ENCODE results near the gene ST6GALNAC4.
A peak's percentile ranks its signal among the peaks of the same experiment; 100 is the strongest.

Gene ST6GALNAC4

DNA sequence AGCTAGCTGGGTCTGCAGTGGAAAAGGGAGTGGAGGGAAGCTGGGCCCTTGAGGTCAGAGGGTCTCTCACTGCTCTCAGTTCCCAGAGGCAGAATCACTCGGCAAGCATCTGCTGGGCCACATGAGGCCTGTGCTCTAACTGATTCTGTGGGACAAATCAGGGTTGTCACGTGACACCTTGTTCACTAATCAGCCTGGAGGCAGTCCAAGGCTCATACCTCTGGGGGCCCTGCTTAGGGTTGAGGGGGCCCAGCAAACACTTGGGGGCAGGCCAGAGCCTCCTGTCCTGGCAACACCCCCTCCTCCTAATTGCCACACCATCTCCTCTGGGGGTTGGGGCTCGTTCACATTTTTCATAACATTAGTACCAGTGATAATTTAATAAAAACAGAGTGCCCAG lies 29.9 kb upstream of the ST6GALNAC4 start:
- no peak for DNase-seq

DNA sequence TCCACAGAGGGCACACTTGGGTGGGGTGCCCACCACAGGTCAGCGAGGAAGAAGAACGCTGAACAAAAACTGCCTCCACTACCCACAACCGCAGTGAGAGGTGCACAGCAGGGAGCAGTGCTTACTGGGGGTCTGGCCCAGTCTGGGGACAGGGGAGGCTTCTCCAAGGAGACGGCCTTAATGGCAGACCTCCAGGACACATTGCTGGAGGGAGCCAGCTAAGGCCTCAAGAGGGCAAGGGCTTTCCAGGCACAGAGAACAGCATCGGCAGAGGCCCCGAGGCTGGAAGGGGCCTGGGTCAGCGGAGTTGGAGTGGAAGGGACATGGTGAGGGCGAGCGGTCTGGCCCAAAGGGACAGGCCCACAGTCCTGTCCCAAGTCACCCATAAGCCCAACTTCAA lies 29.1 kb upstream of the ST6GALNAC4 start:
- DNase-seq, result no peak

DNA sequence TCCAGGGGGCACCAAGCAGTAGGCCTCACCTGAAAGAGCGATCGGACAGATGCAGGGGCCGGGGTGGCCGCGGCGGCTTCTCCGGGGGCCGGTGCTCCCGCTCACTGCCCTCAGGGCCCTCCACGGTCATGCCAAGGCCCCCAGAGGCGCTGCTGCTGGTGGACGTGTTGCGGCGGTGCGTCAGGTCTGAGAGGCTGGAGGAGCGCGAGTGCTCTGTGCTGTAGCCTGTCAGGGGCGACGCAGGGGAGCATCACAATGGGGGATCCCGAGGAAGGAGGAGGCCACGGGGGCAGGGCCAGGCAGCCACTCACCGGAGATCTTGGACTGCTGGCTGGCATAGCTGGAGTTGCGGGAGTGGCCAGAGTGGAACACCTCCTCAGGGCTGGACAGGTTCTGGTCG lies 28.5 kb upstream of the ST6GALNAC4 start:
- no peak for DNase-seq

DNA sequence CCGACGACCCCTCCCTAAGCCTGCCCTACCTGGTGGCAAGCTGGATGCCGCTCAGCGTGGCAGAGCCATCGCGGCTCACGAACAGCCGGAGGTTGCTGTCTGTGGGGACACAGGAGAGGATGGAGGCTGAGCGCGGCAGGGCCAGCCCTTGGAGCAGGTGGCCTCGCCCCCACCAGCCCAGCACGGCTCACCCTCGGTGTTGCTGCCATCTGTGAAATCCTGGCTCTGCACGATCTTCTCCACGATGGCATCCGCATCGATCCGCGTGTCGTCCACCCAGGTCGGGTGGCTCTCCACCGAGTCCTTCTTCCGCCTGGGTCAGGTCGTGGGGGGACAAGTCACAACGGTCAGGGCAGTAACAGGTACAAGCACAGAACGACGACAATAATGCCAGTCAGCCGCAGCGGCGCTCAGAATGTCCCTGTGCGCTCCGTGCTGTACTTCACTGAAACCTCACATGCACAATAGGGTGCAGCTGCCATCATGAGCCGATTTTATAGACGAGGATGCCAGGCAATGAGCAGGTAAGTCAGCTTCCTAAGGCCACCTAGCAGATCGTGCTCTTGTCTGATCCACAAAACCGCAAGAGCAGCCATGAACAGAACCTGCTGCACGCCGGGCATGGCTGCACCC lies 27.9 kb upstream of the ST6GALNAC4 start:
- DNase-seq, result no peak

DNA sequence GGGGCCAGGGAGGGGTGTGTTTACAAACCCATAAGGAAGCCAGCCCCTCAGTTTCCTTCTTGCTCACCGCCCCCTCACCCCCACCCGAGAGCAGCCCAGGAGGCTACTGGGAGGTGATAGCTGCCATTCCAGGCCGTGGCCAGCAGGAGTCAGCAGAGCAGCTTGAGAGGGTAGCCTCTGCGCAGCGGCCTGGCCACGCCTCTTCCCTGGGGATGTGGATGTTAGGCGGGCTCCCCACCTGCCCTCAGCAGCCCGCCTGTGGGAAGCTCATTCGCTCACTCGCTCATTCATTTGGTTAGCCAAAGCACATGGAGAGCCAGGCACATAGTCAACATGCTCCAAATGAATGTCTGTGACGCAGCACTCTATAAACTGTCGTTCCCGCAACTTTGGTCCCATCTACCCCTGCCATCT lies 26.9 kb upstream of the ST6GALNAC4 start:
- peak; percentile 80 for DNase-seq

DNA sequence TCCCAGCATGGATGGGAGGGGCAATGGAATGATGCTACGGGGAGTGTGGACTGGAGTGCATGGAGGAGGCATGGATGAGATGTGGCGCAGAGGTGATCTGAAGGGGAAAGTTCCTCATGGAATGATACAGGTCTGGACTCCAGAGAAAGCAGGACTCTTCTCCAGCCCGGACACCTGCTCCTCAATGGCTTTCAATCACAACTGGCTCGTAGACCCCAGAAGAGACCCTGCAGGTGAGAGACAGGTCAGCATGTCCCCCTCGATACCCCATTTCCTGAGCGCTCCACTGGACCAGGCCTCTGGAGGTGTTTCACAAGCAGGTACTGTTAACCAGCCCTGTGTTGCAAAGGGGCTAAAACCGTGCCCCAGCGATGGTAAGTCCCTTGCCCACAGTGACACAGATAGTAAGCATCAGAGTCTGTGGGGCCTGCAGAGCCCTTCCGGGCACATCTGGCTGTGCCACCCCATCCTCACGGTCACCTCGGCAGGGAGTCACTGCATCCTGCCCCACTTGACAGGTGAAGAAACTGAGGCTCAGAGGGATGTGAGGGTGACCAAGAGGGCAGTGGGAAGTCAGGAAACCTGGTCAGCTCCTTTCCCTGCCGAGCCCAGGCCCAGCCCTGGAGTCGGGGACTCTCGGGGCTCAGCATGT lies 26.3 kb upstream of the ST6GALNAC4 start:
- DNase-seq, result no peak

DNA sequence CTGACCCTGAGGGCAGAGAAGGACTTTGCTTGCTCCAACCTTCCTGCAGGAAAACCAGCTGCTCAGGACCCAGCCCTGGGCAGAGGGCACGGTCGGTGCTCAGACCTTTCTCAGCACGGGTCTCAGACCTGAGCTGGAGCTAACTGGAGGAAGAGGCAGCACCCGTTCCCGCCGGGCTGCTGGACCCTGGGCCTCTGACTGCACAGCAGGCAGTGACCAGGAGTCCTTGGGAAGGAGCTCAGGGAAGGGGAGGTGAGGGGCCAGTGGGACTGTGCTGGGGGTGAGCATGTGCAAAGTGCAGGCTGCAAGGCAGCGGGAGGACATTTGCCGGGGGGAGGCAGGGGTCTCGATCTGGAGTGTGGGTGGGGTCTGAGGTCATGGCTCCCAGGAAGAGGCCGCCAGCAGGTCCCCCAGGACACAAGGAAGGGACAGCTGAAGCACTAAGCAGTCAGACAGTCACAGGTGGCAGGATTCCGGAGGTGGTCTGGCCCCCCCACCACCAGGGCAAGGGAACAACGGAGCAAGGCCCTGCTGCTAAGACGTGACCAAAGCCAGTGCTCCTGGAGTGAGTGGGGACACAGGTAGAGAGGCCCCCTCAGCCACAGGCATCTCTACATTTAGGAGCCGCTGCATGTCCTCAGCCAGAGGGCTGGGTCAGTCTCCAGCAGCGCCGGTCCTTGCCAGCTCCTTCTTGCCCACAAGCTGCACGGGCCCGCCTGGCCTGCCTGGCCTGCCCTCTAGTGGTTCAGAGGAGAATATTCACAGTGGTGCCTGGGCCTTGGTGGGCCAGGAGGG lies 25.6 kb upstream of the ST6GALNAC4 start:
- DNase-seq, result peak; percentile 62

DNA sequence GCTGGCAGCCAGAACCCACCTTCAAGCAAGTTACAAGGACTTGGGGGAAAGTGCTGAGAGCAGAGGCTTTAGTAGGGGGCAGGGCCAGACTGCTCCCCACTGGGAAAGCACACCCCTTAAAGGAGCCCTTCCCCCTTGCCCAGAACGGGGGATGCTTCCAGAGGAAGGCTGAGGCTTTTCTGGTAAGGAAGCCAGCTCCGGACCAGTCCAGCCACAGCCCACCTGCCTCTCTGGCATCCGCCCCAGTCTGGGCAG lies 25.0 kb upstream of the ST6GALNAC4 start:
- DNase-seq, result no peak

DNA sequence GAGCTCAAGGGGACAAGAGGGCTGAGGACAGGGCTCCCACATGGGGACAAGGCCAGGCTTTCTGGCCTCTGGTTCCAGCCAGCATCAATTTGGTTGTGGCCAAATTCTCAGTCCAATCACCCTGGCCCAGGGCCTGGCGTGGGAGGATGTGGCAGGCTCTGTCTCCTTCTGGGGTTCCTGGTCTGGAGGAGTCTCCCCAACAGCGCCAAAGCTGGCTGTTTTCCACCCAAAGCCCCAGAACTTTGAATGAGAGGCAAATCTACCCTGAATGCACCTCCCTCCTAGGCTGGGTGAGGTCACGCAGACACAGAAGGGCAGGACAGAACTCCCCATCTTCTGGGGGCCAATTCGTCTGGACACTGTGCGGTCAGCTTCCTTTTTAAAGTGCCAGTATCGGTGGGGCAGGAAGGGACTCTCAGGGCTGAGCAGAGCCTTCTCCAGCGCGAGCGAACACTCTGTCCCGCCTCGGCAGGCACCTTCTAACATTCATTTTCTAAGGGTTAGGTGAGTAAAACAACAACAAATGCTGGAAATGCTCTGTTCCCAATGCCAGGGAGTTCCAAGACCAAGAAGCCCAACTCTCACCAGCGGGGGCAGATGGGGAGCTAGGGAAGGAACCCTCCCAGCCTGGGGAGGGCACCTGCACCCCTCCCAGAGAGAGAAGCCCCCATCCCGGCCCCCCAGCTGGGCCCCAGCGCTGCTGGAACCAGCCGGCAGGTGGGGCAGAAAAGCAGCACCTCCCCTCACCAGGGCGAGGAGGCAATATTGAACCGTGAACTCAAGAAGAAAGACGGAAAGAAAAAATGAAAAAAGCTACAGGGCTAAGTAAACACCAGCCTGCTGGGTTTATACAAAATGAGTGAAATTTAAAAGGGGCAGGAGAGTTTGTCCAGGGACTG lies 24.5 kb upstream of the ST6GALNAC4 start:
- no peak for DNase-seq

DNA sequence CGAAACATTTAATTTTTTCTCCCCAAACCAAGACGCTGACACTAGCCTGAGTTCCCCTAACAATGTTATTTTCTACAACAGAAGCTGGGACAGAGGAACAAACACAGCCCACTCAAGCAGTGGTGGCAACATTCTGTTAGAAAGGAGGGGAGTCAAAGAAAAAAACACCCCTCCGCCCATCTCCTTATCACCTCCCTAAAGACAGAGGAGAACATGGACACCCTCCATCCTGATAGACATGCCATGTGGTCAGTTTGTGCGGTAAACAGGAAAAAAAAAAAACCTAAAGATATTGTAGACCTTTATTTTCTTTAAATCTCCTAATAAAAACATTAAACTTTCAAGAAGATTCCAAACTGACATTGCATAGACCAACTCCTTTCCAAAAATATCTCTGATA lies 23.8 kb upstream of the ST6GALNAC4 start:
- no peak for DNase-seq

DNA sequence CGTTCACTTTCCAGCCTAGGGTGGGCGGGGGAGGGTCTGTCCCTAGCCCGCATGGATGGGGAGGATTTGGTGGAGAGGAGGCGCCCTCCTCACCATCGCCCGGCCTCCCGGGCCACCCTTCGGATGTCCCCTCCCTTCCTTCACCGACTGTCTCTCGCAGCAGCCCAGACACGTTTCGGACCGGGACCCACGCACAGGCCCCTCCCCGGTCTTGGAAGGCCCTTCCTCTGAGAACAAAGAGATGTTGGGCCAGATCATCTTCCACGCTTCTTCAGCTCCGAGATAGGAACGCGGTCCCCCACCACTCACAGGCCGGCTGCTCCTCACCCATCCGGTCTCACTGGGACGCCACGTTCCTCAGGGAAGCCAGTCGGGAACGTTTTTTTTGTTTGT lies 21.5 kb upstream of the ST6GALNAC4 start:
- DNase-seq, result no peak

DNA sequence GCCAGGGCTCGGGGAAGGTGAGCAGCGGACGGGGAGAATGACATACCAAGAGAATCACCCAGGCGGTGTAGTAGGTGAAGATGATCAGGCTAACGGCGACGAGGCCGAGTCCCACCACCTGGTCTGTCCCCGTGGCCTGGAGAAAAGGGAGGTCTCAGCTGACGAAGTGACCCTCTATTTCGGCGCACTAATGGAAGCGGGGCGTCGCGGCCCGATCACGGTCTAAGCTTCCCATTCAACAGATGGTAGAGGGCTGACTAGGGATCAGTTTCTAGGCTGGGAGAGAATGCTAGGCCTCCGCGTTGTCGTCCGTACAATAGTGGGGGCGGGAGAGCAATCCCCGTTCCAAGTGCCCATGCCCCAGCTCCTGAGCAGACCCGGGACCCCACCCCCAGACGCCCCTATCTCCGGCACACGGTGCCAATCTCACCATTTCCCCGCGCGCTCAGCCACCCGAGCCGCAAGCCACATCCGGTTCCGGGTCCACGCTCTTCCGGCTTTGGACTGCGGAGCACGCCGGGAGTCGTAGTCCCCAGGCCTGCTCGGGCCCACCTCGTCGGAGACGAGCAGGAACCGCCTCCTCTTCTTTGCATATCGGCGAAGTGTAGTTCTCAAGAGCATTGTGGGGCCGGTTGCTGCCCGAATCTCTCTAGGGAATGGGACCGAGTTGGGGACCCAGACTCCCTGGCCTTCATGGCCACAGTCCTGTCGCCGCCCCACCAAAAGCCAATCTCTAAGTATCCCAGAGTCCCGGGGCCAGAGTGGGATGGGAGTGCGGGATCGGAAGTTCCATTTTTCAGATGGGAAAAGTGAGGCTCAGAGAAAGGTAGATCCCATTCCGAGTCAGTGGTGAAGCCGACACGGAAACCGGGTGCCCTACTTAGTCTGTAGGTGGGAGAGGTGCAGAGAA lies 20.8 kb upstream of the ST6GALNAC4 start, which contains the start of gene DPM2:
DPM2 (minus strand) TSS at position 467 of the 910 bp plus-strand sequence; CDS start at position 433, 34 bp downstream.
- DNase-seq, result peak; percentile 83

DNA sequence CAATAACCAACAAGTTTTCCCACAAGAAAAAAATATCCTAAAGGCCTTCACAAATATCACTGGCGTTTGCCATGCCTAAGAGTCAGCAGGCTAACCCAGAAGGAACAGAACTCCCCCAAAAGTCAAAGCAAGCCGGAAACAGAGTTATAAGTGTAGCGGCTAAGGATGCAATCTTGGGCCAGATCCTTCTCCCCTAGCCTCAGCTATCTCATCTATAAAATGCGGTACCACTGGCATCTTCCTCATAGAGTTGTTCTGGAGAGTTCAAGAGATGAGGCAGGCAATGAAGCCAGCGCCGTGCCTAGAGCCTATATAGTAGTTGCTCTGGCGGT lies 20.2 kb upstream of the ST6GALNAC4 start:
- DNase-seq, result no peak

DNA sequence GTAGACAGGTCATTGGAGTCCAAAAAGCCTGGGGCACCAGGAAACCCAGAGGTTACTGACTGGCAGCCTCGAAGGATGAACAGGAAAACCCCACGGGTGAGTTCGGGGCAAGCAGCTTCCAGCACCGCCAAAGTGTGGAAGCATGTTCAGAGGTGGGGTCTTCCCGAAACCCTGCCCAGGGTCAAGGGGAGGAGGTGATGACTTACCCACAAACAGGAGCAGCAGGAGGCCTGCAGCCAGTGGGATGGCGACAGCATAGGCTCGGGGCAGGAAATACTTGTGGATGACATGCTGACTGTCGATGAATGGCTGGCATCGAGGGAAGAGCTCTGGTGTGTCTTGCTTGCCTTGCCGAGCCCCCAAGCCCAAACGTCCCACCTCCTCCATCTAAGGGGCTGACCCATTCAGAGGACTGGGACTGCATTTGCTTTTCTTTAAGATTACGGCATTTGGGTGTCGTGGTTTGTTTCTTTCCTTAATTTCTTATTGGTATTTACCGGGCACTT lies 19.6 kb upstream of the ST6GALNAC4 start:
- no peak for DNase-seq

DNA sequence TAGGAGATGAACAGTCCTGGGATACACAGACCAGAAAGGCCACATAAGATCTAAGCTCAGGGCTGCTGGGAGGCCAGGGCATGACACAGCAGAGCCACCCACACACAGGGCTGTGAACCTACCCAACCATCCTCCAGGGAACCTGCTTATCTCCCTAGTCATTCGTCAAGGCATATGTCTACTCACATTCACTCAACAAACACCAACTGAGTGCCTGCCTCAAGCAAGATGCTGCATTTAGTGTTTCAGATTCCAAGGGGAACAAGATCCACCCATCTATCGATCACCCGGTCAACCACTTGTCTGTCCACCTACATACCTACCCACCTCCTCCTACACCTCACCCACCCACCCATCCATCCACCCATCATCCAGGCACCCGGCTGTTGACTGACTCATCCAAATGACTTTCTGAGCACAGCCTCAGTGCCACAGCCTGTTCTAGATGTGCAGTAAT lies 19.0 kb upstream of the ST6GALNAC4 start:
- DNase-seq, result no peak

DNA sequence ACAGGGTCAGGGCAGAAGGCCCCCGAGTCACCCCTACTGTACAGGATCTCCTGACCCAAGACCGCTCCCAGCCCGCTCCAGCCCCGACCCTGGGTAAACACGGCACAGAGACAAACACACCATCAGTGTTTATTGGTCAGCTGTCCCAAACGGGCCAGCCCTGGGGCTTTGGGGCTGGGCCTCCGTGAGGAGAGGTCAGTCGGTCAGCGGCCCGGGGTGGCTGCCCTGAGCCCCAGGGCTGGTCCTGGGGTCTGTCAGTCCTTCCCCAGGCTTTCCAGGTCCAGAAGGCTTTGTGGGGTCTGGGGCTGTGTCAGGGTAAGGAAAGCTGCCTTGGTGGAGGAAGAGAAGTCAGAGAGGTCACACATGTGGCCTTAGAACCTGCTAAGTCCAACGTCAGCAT lies 18.1 kb upstream of the ST6GALNAC4 start:
- DNase-seq, result no peak

DNA sequence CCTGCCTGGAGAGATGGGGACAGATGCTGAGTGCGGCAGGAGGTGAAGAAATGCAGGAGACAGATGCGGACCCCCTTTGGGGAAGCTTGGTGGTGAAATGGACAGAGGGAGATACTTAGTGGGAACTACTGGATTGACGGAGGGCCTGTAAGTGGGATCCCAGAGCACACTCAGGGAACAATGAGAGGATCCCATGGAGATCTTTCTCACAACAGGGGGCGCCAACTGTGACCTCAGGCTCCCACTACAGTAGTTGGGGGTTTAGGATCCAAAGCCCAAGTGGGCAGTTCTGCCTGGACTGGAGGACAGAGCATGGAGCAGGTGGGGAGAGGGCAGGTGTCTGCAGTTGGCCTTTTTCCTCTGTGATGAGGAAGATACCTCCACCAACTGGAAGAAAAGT lies 17.4 kb upstream of the ST6GALNAC4 start:
- DNase-seq, result no peak

DNA sequence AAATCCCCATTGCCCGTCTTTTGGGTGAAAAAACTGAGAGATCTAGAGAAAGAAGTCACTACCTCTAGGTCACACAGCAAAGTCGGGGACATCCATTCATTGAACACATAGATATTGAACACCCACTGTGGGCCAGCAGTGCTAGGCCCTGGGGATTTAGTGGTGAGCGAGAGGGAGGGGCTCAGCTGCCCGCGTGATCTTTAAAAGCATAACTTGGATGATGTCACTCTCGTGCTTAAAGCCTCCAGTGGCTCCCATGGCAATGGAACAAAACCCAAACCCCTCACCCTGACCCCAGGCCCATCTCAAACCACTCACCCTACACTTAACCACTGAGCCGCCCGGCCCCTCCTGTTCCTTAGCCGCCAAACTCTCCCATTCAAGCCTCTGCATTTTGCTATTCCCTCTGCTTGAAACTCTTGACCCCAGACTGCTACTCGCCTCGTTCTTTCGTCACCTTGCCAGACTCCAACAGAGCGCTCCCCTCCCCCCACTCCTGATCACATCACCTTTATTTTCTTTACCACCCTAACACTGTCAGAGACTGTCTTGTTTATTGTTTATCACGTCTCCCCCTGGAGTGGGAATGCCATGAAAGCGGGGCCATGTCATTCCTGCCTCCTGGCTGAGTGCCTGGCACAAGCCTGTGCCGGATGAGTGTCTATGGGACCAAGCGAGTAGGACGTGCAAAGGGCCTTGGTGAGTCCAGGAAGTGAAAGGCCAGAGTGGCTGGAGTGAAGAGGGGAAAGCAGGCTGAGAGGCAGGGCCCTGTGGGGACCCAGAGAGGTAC lies 14.4 kb upstream of the ST6GALNAC4 start:
- DNase-seq, result no peak

DNA sequence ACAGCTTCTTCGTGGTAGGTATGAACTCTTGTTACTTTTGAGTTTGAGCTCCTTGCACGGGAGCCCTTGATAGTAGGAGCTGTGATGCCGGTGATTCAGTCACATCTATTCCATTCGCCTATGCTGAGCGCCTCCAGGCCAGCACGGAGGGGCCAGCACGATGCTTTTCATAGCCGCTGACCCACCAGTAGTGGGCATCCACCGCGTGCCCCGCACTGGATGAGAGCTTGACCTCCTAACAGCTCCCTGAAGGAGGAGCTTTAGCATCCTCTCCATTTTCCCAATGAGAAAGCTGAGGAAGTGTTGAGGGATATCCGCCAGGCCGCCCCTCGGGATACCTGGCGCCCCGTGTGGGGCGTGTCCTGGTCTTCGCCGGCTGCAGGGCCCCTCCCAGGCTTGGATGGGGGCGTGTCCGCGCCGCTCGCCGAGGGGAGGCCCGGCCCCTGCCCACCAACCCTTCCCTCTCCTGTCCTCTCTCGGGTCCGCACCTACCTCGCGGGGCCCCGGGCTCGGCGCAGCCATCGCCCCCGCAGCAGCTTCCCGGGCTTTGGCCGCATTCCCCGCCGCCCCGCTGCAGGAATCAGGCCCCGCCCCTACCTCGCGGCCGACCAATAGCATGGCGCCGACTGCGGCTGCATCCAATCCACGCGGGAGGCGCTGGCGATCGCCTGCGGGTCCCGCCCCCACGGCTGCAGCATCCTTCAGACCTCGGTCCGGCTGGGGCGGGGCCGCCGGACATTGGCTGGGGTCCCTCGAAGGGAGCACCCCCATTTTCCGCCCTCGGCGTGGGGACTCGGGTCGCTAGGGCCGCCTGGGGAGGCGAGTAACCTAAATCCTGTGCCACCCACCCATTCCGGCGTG lies 13.6 kb upstream of the ST6GALNAC4 start, which contains the start of gene PIP5KL1:
PIP5KL1 (minus strand) TSS at position 547 of the 861 bp plus-strand sequence; CDS start at position 522, 25 bp downstream.
- DNase-seq, result peak; percentile 78

DNA sequence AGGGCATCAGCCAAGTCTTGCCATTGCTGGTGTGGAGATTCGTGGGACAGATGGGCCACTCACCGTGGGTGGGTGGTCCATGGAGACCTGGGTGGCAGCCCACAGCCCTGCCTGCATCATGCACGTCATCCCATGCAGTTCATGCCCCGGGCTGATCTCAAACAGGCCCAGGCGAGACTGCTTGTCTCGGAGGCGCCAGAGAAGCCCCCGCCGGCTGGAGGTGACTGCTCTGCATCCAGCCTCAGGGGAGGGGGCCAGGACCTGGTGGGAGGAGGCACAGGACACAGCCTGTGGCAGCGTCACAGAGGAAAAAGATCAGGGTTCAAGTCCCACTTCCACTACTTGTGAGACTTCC lies 12.8 kb upstream of the ST6GALNAC4 start:
- DNase-seq, result no peak

Measured in activated T-cell treated with anti-CD3 and anti-CD28 coated beads, Interleukin-2, amount 50 U/mL, for 1 hour (primary cell).